ENCODE data around the gene PTPN11.

The PTPN11 gene

DNA sequence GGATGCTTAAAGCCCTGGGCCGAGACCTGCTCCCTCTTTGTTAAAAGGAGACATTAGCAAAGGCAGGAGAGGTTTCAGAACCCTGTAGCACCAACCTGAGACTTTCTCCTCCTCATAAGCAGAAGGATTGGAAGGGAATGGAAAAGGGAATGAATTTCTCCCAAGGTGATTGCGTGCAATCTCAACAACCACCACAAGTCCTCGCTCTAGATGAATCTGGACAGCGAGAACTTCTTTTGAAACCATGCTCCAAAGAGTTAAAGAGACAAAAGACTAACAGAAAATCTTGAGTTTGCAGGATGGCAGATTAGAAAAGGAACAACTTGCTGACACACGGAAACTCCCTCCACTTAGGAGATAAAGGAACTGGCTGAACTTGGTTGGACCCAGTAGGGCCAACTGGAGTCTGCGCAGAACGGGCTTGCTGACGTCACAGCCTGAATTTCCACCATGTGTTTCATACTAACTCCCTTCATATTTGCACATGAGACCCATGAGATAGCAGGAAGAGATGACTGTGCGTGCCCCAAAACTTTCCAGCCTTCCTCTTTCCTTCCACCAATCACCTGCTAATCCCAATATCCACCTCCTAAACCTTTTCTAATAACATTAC, 137.0 kb downstream of the PTPN11 start:
- Histone ChIP-seq H3K79me1 (replicated peaks; ENCODE audit: low read length, poor library complexity, severe bottlenecking) (no peaks in the 10 kb centered on the region), H3K9me3 (ENCODE audit: control insufficient read depth, low read length) (no peaks in the 10 kb centered on the region), H2BK5ac (ENCODE audit: low read depth, low read length, poor library complexity, severe bottlenecking) (no peak overlapping the region), H3K36me3 (ENCODE audit: control insufficient read depth in 1 of 2, insufficient read depth in 2 of 2, low read depth in 1 of 2, low read length in 2 of 2) (no peaks in the 10 kb centered on the region), H3K4me3 (ENCODE audit: insufficient read depth in 1 of 2, low read depth in 1 of 2, low read length in 2 of 2) (no peak overlapping the region), H2AK5ac (ENCODE audit: low read length, severe bottlenecking) (no peak overlapping the region), H3K4ac (ENCODE audit: low read depth in 1 of 2, low read length in 2 of 2) (no peak overlapping the region), H4K8ac (ENCODE audit: low read length) (no peak overlapping the region), H2AFZ (ENCODE audit: low read depth, low read length) (no peak overlapping the region), H3K4me1 (ENCODE audit: control insufficient read depth, insufficient read depth, low read depth, low read length) (no peaks in the 10 kb centered on the region), H3K27me3 (ENCODE audit: control insufficient read depth in 1 of 2, insufficient read depth in 1 of 2, low read length in 2 of 2) (peaks cover 3 to 15% of the 10 kb centered on the region in 2 experiments), H2BK15ac (ENCODE audit: low read depth, poor library complexity, severe bottlenecking) (no peak overlapping the region), H3K14ac (ENCODE audit: low read length in 2 of 2) (no peak overlapping the region), H3K9ac (ENCODE audit: low read length) (no peak overlapping the region), H3K23ac (ENCODE audit: low read length in 2 of 2) (no peak overlapping the region), H2BK12ac (ENCODE audit: low read length in 2 of 2) (no peak overlapping the region), H2BK120ac (ENCODE audit: low read depth, low read length) (no peak overlapping the region), H3K4me2 (ENCODE audit: low read length, poor library complexity, severe bottlenecking) (no peak overlapping the region), H3K18ac (ENCODE audit: low read depth in 1 of 2, low read length in 2 of 2) (no peak overlapping the region), H3K27ac (ENCODE audit: low read length, poor library complexity, severe bottlenecking) (no peak overlapping the region), H4K91ac (ENCODE audit: low read length) (no peak overlapping the region)
- whole genome bisulfite sequencing: 85% methylated on average over 7 of the region's 9 CpGs
- no peak for DNase-seq

DNA sequence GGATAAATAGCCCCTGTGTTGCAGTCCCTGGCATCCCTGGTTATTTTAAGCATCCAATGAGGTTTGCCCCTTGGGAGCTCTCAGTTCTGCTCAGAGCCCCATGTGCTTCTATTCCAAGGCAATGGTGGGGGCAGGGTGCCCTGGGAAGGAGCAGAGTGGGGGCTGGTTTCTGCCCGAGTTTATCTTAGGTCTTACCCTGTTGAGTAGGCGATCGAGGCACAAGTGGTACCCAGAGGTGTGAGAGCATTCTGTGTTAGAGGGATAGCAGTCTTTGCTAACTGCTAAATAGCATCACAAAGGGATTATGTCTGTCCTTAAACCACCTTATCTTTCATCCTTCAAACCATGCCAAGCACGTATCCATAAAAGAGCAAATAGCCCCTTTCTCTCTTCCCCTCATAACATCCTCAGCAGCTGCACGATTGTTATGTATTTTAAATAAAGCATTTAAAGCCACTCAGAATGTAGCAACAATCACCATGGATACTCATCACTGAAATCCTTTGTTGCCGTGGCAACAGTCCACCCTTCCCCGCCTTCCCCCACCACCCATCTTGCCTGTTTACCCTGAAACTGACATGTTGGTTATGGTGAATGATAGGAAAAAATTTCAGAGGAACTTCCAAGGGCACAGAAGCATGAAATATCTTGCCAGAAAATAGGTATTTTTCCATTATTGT, 139.3 kb downstream of the PTPN11 start:
- Histone ChIP-seq H2AK5ac (ENCODE audit: low read length, severe bottlenecking) (no peak overlapping the region), H3K79me1 (replicated peaks; ENCODE audit: low read length, poor library complexity, severe bottlenecking) (no peaks in the 10 kb centered on the region), H2AFZ (ENCODE audit: low read depth, low read length) (no peak overlapping the region), H3K27me3 (ENCODE audit: control insufficient read depth in 1 of 2, insufficient read depth in 1 of 2, low read length in 2 of 2) (peaks cover 0 to 13% of the 10 kb centered on the region in 2 experiments), H3K4ac (ENCODE audit: low read depth in 1 of 2, low read length in 2 of 2) (no peak overlapping the region), H3K4me3 (ENCODE audit: insufficient read depth in 1 of 2, low read depth in 1 of 2, low read length in 2 of 2) (no peak overlapping the region), H2BK12ac (ENCODE audit: low read length in 2 of 2) (no peak overlapping the region), H3K36me3 (ENCODE audit: control insufficient read depth in 1 of 2, insufficient read depth in 2 of 2, low read depth in 1 of 2, low read length in 2 of 2) (no peaks in the 10 kb centered on the region), H3K18ac (ENCODE audit: low read depth in 1 of 2, low read length in 2 of 2) (no peak overlapping the region), H3K27ac (ENCODE audit: low read length, poor library complexity, severe bottlenecking) (no peak overlapping the region), H4K91ac (ENCODE audit: low read length) (no peak overlapping the region), H2BK15ac (ENCODE audit: low read depth, poor library complexity, severe bottlenecking) (no peak overlapping the region), H3K9ac (ENCODE audit: low read length) (no peak overlapping the region), H3K23ac (ENCODE audit: low read length in 2 of 2) (no peak overlapping the region), H3K14ac (ENCODE audit: low read length in 2 of 2) (no peak overlapping the region), H3K4me2 (ENCODE audit: low read length, poor library complexity, severe bottlenecking) (no peak overlapping the region), H3K9me3 (ENCODE audit: control insufficient read depth, low read length) (no peaks in the 10 kb centered on the region), H4K8ac (ENCODE audit: low read length) (no peak overlapping the region), H2BK120ac (ENCODE audit: low read depth, low read length) (no peak overlapping the region), H3K4me1 (ENCODE audit: control insufficient read depth, insufficient read depth, low read depth, low read length) (no peaks in the 10 kb centered on the region), H2BK5ac (ENCODE audit: low read depth, low read length, poor library complexity, severe bottlenecking) (no peak overlapping the region)
- no peak for DNase-seq
- 83% methylated on average over 6 of the region's 7 CpGs for WGBS

Measured in mesenchymal stem cell (in vitro differentiated cells and primary cell).